HEK293T (cell line): ENCODE data around the gene LDHB.

Experiments
- CTCF ChIA-PET: fragments of 350-600 bp; formaldehyde crosslinking; extraction: SDS; loops from one replicate; lab custom pipeline; 2021; ENCODE audit warnings: antibody characterized with exemption, inconsistent platforms; lab: Yijun Ruan, JAX
- POLR2A ChIA-PET: fragments of 350-600 bp; formaldehyde crosslinking; extraction: SDS; loops from one replicate; lab custom pipeline; 2020; ENCODE audit warnings: antibody characterized with exemption, inconsistent platforms; lab: Yijun Ruan, JAX
- DNase-seq: peaks from one replicate; pipeline ENCODE4 v3.0.0; 2012; ENCODE audit warnings: mixed read lengths; ENCODE audit errors: extremely low spot score
- ARNT ChIP-seq: fragments of 450-650 bp; IDR thresholded peaks from 2 replicates; pipeline ENCODE4 v1.6.1; 2017; ENCODE audit warnings: mild to moderate bottlenecking
- BHLHE40 ChIP-seq: fragments of 450-650 bp; IDR thresholded peaks from 2 replicates; pipeline ENCODE4 v1.6.1; 2016; ENCODE audit warnings: mild to moderate bottlenecking, moderate library complexity, borderline replicate concordance
- CTBP1 ChIP-seq: fragments of 450-650 bp; IDR thresholded peaks from 2 replicates; pipeline ENCODE4 v1.6.1; 2016; ENCODE audit warnings: borderline replicate concordance
- ELF4 ChIP-seq: fragments of 450-650 bp; IDR thresholded peaks from 2 replicates; pipeline ENCODE4 v1.6.1; 2017; ENCODE audit warnings: antibody characterized with exemption
- FOXA1 ChIP-seq: fragments of 450-650 bp; IDR thresholded peaks from 2 replicates; pipeline ENCODE4 v1.6.1; 2016; ENCODE audit warnings: mild to moderate bottlenecking
- FOXK2 ChIP-seq: fragments of 450-650 bp; IDR thresholded peaks from 2 replicates; pipeline ENCODE4 v1.6.1; 2016; ENCODE audit warnings: mild to moderate bottlenecking
- FOXM1 ChIP-seq: fragments of 450-650 bp; IDR thresholded peaks from 2 replicates; pipeline ENCODE4 v1.6.1; 2017; ENCODE audit warnings: mild to moderate bottlenecking, borderline replicate concordance
- HDGF ChIP-seq: fragments of 450-650 bp; IDR thresholded peaks from 2 replicates; pipeline ENCODE4 v1.6.1; 2017; ENCODE audit warnings: antibody characterized with exemption, borderline replicate concordance
- L3MBTL2 ChIP-seq: fragments of 450-650 bp; conservative IDR thresholded peaks from 2 replicates; pipeline ENCODE4 v1.6.1; 2016; ENCODE audit warnings: mild to moderate bottlenecking
- LEF1 ChIP-seq: fragments of 450-650 bp; IDR thresholded peaks from 2 replicates; pipeline ENCODE4 v1.6.1; 2017; ENCODE audit warnings: mild to moderate bottlenecking, borderline replicate concordance
- NFRKB ChIP-seq: fragments of 450-650 bp; IDR thresholded peaks from 2 replicates; pipeline ENCODE4 v1.6.1; 2016; ENCODE audit warnings: mild to moderate bottlenecking, moderate library complexity
- SP1 ChIP-seq: fragments of 450-650 bp; IDR thresholded peaks from 2 replicates; pipeline ENCODE4 v1.6.1; 2017
- SUZ12 ChIP-seq: fragments of 450-650 bp; IDR thresholded peaks from 2 replicates; pipeline ENCODE4 v1.6.1; 2016; ENCODE audit warnings: mild to moderate bottlenecking
- TARDBP ChIP-seq: fragments of 450-650 bp; IDR thresholded peaks from 2 replicates; pipeline ENCODE4 v1.6.1; 2016
- ZNF384 ChIP-seq: fragments of 450-650 bp; IDR thresholded peaks from 2 replicates; pipeline ENCODE4 v1.6.1; 2016
- TF ChIP-seq, protein P1 (sequence below): fragments of 450-650 bp; IDR thresholded peaks from 2 replicates; pipeline ENCODE4 v1.6.1; 2016

The LDHB gene

DNA sequence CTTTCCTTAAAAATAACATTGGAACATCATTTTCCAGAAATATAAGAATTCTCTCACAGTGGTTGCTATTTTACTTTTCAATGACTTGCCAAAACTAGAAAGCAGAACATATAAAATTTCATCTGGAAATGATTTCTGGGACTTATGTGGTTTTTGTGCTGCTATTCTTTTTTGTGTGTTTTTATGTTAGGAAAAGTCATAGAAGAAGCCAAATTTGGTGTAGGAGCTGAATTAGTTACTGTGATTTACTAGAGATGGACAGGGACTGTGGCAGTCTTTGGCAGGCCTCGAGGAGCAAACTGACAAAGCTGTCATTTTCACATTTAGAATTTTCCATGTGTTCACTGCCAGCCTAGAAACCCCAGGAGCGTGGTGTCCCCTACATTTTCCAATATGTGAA is 38.3 kb upstream of the LDHB start:
- ChIA-PET CTCF (interaction anchor here (0.6 to 1.1 kb wide), 3 partner anchors 238 to 294 kb away, joined by 3 read pairs; no protein-coding TSS in a partner anchor), POLR2A (no interaction called here)
- no peak for DNase-seq
- TF ChIP-seq NFRKB, result no peak
- no peak for TF ChIP-seq ZNF384
- TF ChIP-seq, protein P1, sequence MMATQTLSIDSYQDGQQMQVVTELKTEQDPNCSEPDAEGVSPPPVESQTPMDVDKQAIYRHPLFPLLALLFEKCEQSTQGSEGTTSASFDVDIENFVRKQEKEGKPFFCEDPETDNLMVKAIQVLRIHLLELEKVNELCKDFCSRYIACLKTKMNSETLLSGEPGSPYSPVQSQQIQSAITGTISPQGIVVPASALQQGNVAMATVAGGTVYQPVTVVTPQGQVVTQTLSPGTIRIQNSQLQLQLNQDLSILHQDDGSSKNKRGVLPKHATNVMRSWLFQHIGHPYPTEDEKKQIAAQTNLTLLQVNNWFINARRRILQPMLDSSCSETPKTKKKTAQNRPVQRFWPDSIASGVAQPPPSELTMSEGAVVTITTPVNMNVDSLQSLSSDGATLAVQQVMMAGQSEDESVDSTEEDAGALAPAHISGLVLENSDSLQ, result no peak
- no peak for TF ChIP-seq FOXA1
- TF ChIP-seq TARDBP, result no peak
- no peak for TF ChIP-seq ARNT
- TF ChIP-seq CTBP1, result no peak
- TF ChIP-seq HDGF, result no peak
- no peak for TF ChIP-seq FOXK2
- TF ChIP-seq SP1, result no peak

DNA sequence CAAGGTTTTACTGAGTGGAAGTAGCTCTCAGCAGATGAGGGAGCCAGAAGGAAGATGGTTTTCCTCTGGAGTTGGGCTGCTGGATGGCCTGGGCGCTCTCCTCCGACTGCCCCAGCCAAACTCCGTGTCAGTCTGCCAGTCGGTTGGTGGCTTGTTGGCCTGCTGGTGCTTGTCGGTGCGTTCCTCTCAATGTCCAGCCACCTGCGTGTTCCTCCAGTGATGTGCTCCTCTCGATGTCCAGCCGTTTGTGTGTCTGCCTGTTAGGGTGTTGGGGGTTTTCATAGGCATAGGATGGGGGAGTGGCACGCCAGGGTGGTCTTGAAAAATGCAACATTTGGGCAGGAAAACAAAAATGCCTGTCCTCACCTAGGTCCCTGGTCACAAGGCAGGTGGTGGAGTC is 37.0 kb upstream of the LDHB start:
- POLR2A ChIA-PET, result no interaction called here
- TF ChIP-seq HDGF (no peak), SP1 (no peak), FOXM1 (no peak)
- DNase-seq, result no peak
- CTCF ChIA-PET, result no interaction called here

DNA sequence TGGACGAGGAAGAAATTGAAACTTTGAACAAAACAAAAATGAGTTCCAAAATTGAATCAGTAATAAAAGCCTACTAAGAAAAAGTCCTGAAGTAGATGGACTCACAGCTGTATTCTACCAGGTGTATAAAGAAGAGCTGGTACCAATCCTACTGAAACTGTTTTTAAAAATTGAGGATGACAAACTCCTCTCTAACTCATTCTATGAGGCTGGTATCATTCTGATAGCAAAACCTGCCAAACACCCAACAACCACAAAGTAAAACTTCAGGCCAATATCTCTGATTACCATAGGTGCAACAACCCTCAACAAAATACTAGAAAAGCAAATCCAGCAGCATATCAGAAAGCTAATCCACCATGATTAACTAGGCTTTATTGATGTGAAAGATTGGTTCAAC is 33.9 kb upstream of the LDHB start:
- ChIA-PET POLR2A (no interaction called here), CTCF (no interaction called here)
- TF ChIP-seq SP1 (no peak), CTBP1 (no peak), NFRKB (no peak), ZNF384 (no peak), HDGF (no peak), ELF4 (no peak), ARNT (no peak), BHLHE40 (no peak), LEF1 (no peak), FOXK2 (no peak)
- TF ChIP-seq, protein P1, result no peak
- DNase-seq, result no peak

DNA sequence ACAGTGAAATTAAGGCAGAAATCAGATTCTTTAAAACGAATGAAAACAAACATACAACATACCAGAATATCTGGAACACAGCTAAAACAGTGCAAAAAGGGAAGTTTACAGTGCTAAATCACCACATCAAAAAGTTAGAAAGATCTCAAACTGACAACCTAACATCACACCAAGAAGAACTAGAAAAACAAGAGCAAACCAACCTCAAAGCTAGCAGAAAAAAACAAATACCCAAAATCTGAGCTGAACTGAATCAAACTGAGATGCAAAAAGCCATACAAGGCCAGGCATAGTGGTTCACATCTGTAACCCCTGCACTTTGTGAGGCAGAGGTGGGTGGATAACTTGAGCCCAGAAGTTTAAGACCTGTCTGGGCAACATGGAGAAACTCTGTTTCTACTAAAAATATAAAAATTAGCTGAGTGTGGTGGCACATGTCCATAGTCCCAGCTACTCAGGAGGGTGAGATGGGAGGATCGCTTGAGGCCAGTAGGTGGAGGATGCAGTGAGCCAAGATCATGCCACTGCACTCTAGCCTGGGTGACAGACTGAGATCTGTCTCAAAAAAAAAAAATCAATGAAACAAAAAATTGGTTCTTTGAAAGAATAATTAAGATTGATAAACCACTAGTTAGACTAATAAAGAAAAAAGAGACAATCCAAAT is 33.2 kb upstream of the LDHB start:
- CTCF ChIA-PET, result no interaction called here
- no peak for DNase-seq
- no peak for TF ChIP-seq TARDBP
- no peak for TF ChIP-seq L3MBTL2
- TF ChIP-seq NFRKB, result no peak
- TF ChIP-seq SP1, result no peak
- TF ChIP-seq, protein P1, result no peak
- no peak for TF ChIP-seq SUZ12
- no peak for TF ChIP-seq ELF4
- TF ChIP-seq FOXA1, result no peak
- POLR2A ChIA-PET, result no interaction called here

DNA sequence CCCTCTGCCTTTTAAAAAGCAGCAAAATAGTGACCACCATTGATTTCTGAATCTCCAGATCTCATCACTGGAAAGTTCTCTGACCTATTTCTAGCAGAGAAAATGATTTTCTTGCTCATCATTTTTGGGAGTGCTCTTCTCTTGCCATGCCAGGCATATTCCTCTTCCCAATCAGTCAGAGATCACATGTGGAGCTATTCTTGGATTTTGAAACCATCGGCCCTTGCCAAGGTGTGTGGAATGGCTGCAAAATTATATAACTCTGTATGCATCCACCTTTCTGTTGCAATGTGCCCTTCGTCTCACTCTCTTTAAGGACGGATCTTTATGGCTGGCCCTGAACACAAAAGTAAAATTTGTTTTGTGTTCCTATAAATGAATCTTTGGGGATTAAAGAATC is 25.5 kb upstream of the LDHB start:
- DNase-seq, result no peak
- ChIA-PET POLR2A (interaction anchor here (1.4 kb wide), 1 partner anchor 25 kb away, joined by 3 read pairs; the partner anchor contains the start of gene LDHB), CTCF (no interaction called here)
- TF ChIP-seq ARNT (no peak), FOXK2 (no peak), NFRKB (no peak), HDGF (no peak), TARDBP (no peak), ZNF384 (no peak), FOXM1 (no peak), LEF1 (no peak), ELF4 (no peak), FOXA1 (no peak), L3MBTL2 (no peak), CTBP1 (no peak), SP1 (no peak), BHLHE40 (no peak)
- TF ChIP-seq, protein P1, result no peak

DNA sequence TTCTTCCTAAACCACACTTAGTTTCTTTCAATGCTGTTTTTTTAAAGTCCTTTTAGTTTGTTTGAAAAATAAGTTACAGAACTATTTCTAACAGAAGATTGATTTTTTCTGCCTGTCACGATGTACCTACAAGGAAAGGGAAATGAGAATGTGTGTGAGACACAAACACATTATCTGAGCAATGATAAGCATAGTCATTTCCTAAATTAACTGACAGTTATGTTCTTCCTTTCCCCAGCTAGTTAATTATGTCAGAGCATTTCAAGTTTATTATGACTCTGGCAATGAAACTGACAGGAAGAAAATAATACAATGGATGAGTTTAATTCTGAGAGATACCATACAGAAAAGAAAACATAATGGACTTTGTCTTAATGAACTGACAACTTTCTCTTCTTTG is 21.3 kb upstream of the LDHB start:
- TF ChIP-seq FOXK2 (no peak), CTBP1 (no peak), FOXA1 (no peak), L3MBTL2 (no peak), ARNT (no peak), NFRKB (no peak)
- DNase-seq, result no peak
- ChIA-PET POLR2A (interaction anchor here (0.6 to 1.8 kb wide), 2 partner anchors 22 to 364 kb away, joined by 4 to 11 read pairs; partner anchors contain the start of gene LDHB), CTCF (no interaction called here)
